Erythroblast (primary cell): ENCODE results near the gene VCAM1.

ENCODE experiments used
- GATA1 ChIP-seq: IDR thresholded peaks from 2 replicates; pipeline ENCODE4 v1.6.1; 2011; ENCODE audit warnings: low read depth, mild to moderate bottlenecking, control low read depth, low read length, moderate library complexity
- POLR2A ChIP-seq: IDR thresholded peaks from 2 replicates; pipeline ENCODE4 v1.6.1; 2011; ENCODE audit warnings: mild to moderate bottlenecking, low read length

- no peak for TF ChIP-seq POLR2A
- no peak for TF ChIP-seq GATA1
Observed at GRCh38 chr1:100708476-100709062, 11.0 kb upstream of the VCAM1 start.
